ENCODE measurements around the gene C2orf76.

DNA sequence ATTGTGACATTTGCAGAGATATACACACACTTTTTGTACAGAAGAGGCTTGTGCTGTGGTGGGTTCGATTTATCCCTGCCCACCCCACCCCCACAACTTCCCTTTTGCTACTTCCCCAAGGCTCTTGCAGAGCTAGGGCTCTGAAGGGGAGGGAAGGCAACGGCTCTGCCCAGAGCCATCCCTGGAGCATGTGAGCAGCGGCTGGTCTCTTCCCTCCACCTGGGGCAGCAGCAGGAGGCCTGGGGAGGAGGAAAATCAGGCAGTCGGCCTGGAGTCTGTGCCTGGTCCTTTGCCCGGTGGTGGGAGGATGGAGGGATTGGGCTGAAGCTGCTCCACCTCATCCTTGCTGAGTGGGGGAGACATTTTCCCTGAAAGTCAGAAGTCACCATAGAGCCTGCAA is 103.0 kb downstream of the C2orf76 start:
- TF ChIP-seq, protein P1, sequence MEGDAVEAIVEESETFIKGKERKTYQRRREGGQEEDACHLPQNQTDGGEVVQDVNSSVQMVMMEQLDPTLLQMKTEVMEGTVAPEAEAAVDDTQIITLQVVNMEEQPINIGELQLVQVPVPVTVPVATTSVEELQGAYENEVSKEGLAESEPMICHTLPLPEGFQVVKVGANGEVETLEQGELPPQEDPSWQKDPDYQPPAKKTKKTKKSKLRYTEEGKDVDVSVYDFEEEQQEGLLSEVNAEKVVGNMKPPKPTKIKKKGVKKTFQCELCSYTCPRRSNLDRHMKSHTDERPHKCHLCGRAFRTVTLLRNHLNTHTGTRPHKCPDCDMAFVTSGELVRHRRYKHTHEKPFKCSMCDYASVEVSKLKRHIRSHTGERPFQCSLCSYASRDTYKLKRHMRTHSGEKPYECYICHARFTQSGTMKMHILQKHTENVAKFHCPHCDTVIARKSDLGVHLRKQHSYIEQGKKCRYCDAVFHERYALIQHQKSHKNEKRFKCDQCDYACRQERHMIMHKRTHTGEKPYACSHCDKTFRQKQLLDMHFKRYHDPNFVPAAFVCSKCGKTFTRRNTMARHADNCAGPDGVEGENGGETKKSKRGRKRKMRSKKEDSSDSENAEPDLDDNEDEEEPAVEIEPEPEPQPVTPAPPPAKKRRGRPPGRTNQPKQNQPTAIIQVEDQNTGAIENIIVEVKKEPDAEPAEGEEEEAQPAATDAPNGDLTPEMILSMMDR (IDR thresholded peaks at IDR 0.05): no peak
- no peak for TF ChIP-seq POLR2AphosphoS5 (IDR thresholded peaks at IDR 0.05)

Data from prostate gland (tissue), 2 donors.